HL-60 (cell line): Measurements from ENCODE around the gene SLC25A21.
"Not testable (repeated sequence)": the region's sequence is repeated elsewhere in the genome, so short reads cannot be mapped to it uniquely, and the experiment has no call there.

ENCODE experiments used
- DNase-seq, 2 experiments: peaks; one replicate each; pipeline ENCODE4 v3.0.0-alpha.2; 2010 to 2020; ENCODE audit warnings: low read depth in 1 of 2, low spot score in 1 of 2
- H3K27ac ChIP-seq: fragments of 250-450 bp; sonication (Bioruptor Pico); replicated peaks from 2 replicates; pipeline ENCODE4 v1.5.1; 2020; ENCODE audit warnings: mild to moderate bottlenecking, moderate library complexity
- H3K27me3 ChIP-seq: fragments of 250-450 bp; sonication (Bioruptor Pico); 2 replicates; pipeline ENCODE4 v1.5.1; 2021; ENCODE audit warnings: mild to moderate bottlenecking, moderate library complexity; ENCODE audit not compliant: insufficient read depth, poor library complexity, severe bottlenecking
- H3K4me3 ChIP-seq: replicated peaks from 2 replicates; pipeline ENCODE4 v1.5.1; 2011; ENCODE audit warnings: mild to moderate bottlenecking, control low read depth, low read length; ENCODE audit not compliant: insufficient read depth
- GABPA ChIP-seq: IDR thresholded peaks from 2 replicates; pipeline ENCODE4 v1.6.1; 2012; ENCODE audit warnings: low read depth
- POLR2AphosphoS5 ChIP-seq: IDR thresholded peaks from 2 replicates; pipeline ENCODE4 v1.6.1; 2012; ENCODE audit warnings: low read depth
- REST ChIP-seq: IDR thresholded peaks from 2 replicates; pipeline ENCODE4 v1.6.1; 2012; ENCODE audit warnings: low read depth; ENCODE audit not compliant: insufficient replicate concordance
- SPI1 ChIP-seq: IDR thresholded peaks from 2 replicates; pipeline ENCODE4 v1.6.1; 2012; ENCODE audit warnings: low read depth, mild to moderate bottlenecking, borderline replicate concordance
- TF ChIP-seq, protein P1 (sequence below): IDR thresholded peaks from one replicate; pipeline ENCODE4 v1.5.1; 2011; ENCODE audit warnings: low read length, control low read depth, inconsistent platforms; ENCODE audit not compliant: insufficient read depth

The SLC25A21 gene

GRCh38 chr14:37150414-37150813, 22.0 kb downstream of the SLC25A21 start:
- DNase-seq, result no peak

GRCh38 chr14:37147310-37147880, 25.0 kb downstream of the SLC25A21 start:
- DNase-seq, result peak; percentile 20 to 21
- TF ChIP-seq, protein P1, sequence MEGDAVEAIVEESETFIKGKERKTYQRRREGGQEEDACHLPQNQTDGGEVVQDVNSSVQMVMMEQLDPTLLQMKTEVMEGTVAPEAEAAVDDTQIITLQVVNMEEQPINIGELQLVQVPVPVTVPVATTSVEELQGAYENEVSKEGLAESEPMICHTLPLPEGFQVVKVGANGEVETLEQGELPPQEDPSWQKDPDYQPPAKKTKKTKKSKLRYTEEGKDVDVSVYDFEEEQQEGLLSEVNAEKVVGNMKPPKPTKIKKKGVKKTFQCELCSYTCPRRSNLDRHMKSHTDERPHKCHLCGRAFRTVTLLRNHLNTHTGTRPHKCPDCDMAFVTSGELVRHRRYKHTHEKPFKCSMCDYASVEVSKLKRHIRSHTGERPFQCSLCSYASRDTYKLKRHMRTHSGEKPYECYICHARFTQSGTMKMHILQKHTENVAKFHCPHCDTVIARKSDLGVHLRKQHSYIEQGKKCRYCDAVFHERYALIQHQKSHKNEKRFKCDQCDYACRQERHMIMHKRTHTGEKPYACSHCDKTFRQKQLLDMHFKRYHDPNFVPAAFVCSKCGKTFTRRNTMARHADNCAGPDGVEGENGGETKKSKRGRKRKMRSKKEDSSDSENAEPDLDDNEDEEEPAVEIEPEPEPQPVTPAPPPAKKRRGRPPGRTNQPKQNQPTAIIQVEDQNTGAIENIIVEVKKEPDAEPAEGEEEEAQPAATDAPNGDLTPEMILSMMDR, result no peak
- no peak for TF ChIP-seq GABPA
- TF ChIP-seq POLR2AphosphoS5, result no peak
- 0 out of 2 replicates have a peak, but pooled peaks have one; percentile 41 for TF ChIP-seq SPI1
- Histone ChIP-seq H3K27me3 (no peaks in the 10 kb centered on the region), H3K27ac (no peak overlapping the region), H3K4me3 (no peak overlapping the region)

More at GRCh38 chr14:37150414-37150813, 22.0 kb downstream of the SLC25A21 start:
- TF ChIP-seq POLR2AphosphoS5, result no peak
- TF ChIP-seq, protein P1, result peak; percentile 58
- Histone ChIP-seq H3K4me3 (no peak overlapping the region), H3K27ac (no peak overlapping the region), H3K27me3 (no peaks in the 10 kb centered on the region)

DNA sequence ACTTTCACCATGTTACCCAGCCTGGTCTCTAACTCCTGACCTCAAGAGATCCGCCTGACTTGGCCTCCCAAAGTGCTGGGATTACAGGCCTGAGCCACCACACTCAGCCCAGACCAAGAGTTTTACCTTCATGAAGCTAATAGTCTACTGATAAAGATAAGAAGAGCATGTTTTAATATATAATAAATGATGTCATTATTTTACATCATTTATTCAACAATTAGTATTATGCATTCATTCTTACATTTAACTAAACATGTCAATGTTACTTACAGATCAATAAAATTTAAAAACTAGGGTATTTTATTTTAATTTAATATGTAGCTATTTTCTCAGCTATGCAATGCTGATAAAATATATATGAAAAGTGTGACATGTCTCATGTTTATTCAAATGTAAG, 26.0 kb downstream of the SLC25A21 start:
- H3K27ac ChIP-seq, DNase-seq, H3K4me3 ChIP-seq, H3K27me3 ChIP-seq: not testable (repeated sequence)

DNA sequence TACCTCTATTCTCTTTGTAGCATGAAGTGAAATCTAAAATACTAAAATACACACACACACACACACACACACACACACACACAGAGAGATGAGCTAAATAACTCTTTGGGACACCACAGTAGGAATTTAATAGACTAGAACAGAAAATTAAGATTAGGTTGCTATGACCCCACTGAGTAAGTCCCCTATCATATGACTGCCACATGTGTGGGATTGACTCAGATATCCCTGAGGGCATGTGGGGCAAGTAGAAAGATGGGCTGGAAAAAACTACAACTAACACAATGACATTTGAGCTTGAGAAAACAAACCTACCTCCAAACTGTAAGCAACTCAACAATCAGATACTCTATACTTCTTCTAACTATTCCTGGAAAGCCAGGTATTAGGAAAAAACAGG, 27.0 kb downstream of the SLC25A21 start:
- TF ChIP-seq GABPA, result no peak
- no peak for TF ChIP-seq POLR2AphosphoS5
- TF ChIP-seq SPI1, result no peak
- no peak for TF ChIP-seq REST
- TF ChIP-seq, protein P1, result no peak
- DNase-seq, result no peak
- H3K27me3 ChIP-seq, result no peaks in the 10 kb centered on the region

DNA sequence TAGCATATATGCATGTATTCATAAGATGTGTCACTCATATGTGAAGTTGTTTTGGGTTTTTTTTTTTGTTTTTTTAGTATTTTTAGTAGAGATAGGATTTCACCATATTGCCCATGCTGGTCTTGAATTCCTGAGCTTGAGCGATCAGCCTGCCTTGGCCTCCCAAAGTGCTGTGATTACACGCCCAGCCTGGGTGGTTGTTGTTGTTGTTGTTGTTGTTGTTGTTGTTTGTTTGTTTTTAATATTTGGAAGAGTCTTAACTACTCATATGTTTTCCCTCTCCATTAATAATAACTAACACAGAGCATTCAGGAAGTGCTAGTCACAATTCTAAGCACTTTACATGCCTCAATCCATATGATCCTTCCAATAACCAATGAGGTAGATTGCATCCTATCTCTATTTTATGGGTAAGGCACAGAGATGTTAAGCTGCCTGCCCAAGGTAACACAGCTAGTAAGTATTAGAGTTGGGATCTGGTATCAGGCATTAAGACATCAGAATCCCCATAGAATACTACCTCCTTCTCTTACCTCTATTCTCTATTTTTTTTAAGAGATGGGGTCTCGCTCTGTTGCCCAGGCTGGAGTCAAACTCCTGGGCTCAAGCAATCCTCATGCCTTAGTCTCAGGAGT, 27.6 kb downstream of the SLC25A21 start:
- DNase-seq, result no peak
- H3K27me3 ChIP-seq, result no peaks in the 10 kb centered on the region
- H3K4me3 ChIP-seq, result no peak overlapping the region
- TF ChIP-seq POLR2AphosphoS5 (no peak), GABPA (no peak), REST (no peak), SPI1 (no peak)
- TF ChIP-seq, protein P1, result no peak
- no peak overlapping the region for H3K27ac ChIP-seq

More for the DNA sequence above, 27.0 kb downstream of the SLC25A21 start:
- no peak overlapping the region for H3K4me3 ChIP-seq
- H3K27ac ChIP-seq, result no peak overlapping the region
